Stimulated activated CD8-positive, alpha-beta memory T cell treated with anti-CD3 and anti-CD28 coated beads, Interleukin-15, amount 100 ng/mL, for 4 hours (primary cell): ENCODE results near the gene CERK.
"Not testable (repeated sequence)": the region's sequence is repeated elsewhere in the genome, so short reads cannot be mapped to it uniquely, and the experiment has no call there.

Source experiments
- DNase-seq, 2 donors: peaks; one replicate each; pipeline ENCODE4 v3.0.0-alpha.2; 2020; ENCODE audit warnings: low read depth in 2 of 2

The CERK gene

GRCh38 chr22:46749682-46750529 lies 11.9 kb upstream of the CERK start:
- DNase-seq = no peak

- DNase-seq = no peak
Measured at GRCh38 chr22:46748908-46749675, 11.0 kb upstream of the CERK start.

GRCh38 chr22:46748206-46748907 lies 10.3 kb upstream of the CERK start:
- DNase-seq = no peak

- DNase-seq = no peak
Measured at GRCh38 chr22:46747646-46748045, 9.6 kb upstream of the CERK start.

GRCh38 chr22:46746620-46747019 lies 8.6 kb upstream of the CERK start:
- DNase-seq = no peak

GRCh38 chr22:46746192-46746591 lies 8.1 kb upstream of the CERK start:
- DNase-seq = no peak

GRCh38 chr22:46744581-46744980 lies 6.5 kb upstream of the CERK start:
- DNase-seq = no peak

- no peak for DNase-seq
Measured at GRCh38 chr22:46742576-46743221, 4.6 kb upstream of the CERK start.

- no peak for DNase-seq
Measured at GRCh38 chr22:46741974-46742519, 4.0 kb upstream of the CERK start.

- DNase-seq = no peak
Measured at GRCh38 chr22:46740910-46741780, 3.1 kb upstream of the CERK start.

GRCh38 chr22:46739094-46739870 lies 1.2 kb upstream of the CERK start:
- DNase-seq = peak in 1 of 2 donors; percentile 64

GRCh38 chr22:46738647-46739093 lies 618 bp upstream of the CERK start:
- DNase-seq = no peak

- DNase-seq = no peak
Measured at GRCh38 chr22:46737105-46737975, 712 bp downstream of the CERK start.

GRCh38 chr22:46736705-46737104 lies 1.3 kb downstream of the CERK start:
- DNase-seq = no peak

GRCh38 chr22:46735747-46736608 lies 2.1 kb downstream of the CERK start:
- DNase-seq = no peak

GRCh38 chr22:46734830-46735453 lies 3.1 kb downstream of the CERK start:
- no peak for DNase-seq

GRCh38 chr22:46734213-46734722 lies 3.8 kb downstream of the CERK start:
- DNase-seq = not testable (repeated sequence)
